ENCODE measurements around the gene CAMTA1. TPM values are rescaled to one million over a fixed set of nuclear protein-coding genes. Genes with fewer than 3 reads are reported as not detected.

CAMTA1 gene
- total RNA-seq, 6 donors from 2014 or later = 38.8 to 74.0 (median 46.1) TPM

DNA sequence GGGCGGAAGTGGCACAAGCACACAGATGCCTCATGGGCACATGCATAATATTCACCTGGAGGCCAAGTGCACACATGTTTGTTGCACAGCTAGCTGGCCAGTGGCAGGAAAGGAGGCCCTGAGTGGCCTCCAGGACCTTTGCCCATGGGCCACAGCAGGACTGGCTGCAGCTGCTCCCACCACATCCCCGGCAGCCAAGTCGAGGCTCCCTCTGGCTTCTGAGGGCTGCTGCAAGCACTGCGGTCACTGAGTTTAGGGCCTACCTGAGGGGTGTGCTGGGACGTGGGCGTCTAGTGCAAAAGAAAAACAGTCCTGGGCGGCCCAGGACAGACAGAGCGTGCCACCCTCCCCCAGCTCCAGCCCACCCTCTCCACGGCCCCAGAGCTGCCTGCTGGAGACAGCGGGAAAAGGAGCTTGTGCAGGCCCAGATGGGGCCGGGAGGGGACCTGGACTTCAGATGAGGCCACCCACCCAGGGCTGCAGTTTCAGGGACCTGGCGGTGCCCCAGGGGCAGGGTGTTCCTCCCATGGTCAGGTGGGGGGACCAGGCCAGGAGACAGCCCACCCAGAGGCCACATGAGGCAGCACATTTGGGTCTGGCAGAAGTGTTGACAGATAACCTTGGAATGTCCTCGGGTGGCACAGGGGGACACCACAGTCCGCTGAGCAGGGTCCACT is 720.0 kb downstream of the CAMTA1 start:
- DNase-seq (no peak), ATAC-seq (ENCODE audit: low FRiP score in 2 of 2) (no peak)
- no peaks in the 10 kb centered on the region for H3K4me1 ChIP-seq
- H3K36me3 ChIP-seq = no peaks in the 10 kb centered on the region
- no peaks in the 10 kb centered on the region for H3K9me3 ChIP-seq
- WGBS, 2 donors = 90% methylated on average over 2 to 11 of the region's 14 CpGs
- H3K27me3 ChIP-seq = no peaks in the 10 kb centered on the region
- TF ChIP-seq POLR2AphosphoS5 (IDR thresholded peaks at IDR 0.05) = no peak
- no peak for TF ChIP-seq POLR2A (IDR thresholded peaks at IDR 0.05)
- TF ChIP-seq, protein P1, sequence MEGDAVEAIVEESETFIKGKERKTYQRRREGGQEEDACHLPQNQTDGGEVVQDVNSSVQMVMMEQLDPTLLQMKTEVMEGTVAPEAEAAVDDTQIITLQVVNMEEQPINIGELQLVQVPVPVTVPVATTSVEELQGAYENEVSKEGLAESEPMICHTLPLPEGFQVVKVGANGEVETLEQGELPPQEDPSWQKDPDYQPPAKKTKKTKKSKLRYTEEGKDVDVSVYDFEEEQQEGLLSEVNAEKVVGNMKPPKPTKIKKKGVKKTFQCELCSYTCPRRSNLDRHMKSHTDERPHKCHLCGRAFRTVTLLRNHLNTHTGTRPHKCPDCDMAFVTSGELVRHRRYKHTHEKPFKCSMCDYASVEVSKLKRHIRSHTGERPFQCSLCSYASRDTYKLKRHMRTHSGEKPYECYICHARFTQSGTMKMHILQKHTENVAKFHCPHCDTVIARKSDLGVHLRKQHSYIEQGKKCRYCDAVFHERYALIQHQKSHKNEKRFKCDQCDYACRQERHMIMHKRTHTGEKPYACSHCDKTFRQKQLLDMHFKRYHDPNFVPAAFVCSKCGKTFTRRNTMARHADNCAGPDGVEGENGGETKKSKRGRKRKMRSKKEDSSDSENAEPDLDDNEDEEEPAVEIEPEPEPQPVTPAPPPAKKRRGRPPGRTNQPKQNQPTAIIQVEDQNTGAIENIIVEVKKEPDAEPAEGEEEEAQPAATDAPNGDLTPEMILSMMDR (IDR thresholded peaks at IDR 0.05) = no peak
- TF ChIP-seq EP300 (IDR thresholded peaks at IDR 0.05) = no peak
- no peak overlapping the region for H3K27ac ChIP-seq
- no peak overlapping the region for H3K4me3 ChIP-seq

DNA sequence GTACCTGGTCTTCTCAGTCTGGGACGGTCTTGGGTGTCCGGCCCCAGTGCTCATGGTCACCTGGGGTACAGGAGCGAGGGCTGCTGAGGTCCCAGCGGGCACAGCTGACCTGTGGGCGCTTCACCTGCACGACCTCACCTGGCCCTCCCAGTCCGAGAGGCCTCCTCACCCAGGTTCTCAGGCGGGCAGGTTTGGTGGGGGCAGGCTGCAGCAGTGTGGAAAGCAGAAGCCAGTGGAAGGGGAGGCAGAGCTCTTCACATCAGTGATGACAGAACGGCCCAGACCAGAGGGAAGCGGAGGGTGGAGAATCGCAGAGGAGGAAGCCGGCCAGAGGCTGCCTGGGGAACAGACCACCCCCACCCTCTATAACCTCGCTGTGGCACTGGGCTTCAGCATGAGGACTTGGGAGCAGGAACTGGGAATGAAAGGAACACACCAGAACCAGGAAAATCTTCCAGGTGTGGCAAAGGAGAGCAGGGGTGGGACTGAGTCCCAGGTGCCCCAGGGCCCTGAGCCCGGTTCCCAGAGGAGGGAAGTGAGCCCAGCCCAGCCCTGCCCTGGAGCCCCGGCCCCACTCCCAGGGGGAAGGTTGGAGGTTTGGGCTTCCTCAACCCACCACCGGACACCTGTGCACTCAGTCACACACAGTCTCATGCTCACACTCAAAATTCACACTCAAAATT is 720.7 kb downstream of the CAMTA1 start:
- Histone ChIP-seq H3K4me3 (no peak overlapping the region), H3K27ac (no peak overlapping the region), H3K9me3 (no peaks in the 10 kb centered on the region), H3K4me1 (no peaks in the 10 kb centered on the region), H3K27me3 (no peaks in the 10 kb centered on the region), H3K36me3 (no peaks in the 10 kb centered on the region)
- ATAC-seq (ENCODE audit: low FRiP score in 2 of 2) (no peak), DNase-seq (no peak)
- TF ChIP-seq POLR2AphosphoS5 (IDR thresholded peaks at IDR 0.05) (no peak), POLR2A (IDR thresholded peaks at IDR 0.05) (no peak), EP300 (IDR thresholded peaks at IDR 0.05) (no peak)
- TF ChIP-seq, protein P1 (IDR thresholded peaks at IDR 0.05) = no peak
- 67 to 88% methylated on average over 12 to 15 of the region's 16 CpGs for WGBS, 2 donors

DNA sequence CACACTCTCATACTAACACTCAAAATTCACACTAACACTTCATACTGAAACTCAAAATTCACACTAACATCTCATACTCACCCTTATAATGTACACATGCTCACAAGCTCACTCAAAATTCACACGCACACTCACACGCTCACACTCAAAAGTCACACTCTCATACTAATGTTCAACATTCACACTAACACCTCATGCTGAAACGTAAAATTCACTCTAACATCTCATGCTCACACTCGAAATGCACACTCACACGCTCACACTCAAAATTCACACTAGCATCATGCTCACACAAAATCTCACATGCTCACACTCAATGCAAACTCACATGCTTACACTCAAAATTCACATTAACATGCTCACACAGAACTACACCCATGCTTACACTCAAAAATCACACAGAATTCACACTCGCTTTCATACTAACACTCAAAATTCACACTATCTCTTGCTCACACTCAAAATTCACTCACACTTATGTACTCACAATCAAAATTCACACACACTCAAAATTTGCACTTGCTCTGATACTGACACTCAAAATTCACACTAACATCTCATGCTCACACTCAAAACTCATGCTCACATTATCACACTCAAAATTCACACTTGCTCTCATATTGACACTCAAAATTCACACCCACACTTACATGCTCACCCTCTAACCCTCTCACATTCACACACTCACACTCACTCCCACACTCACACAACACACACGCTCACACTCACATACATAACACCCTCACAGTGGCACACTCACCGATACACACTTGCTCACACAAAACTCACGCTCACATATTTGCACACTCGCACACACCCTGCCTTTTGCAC is 721.4 kb downstream of the CAMTA1 start:
- Histone ChIP-seq H3K27ac (no peak overlapping the region), H3K36me3 (no peaks in the 10 kb centered on the region), H3K27me3 (no peaks in the 10 kb centered on the region), H3K4me1 (no peaks in the 10 kb centered on the region), H3K4me3 (no peak overlapping the region), H3K9me3 (no peaks in the 10 kb centered on the region)
- WGBS, 2 donors = 87 to 92% methylated on average over 10 of the region's 10 CpGs
- ATAC-seq (ENCODE audit: low FRiP score in 2 of 2) (no peak), DNase-seq (no peak)
- no peak for TF ChIP-seq POLR2AphosphoS5 (IDR thresholded peaks at IDR 0.05)
- TF ChIP-seq, protein P1 (IDR thresholded peaks at IDR 0.05) = no peak
- no peak for TF ChIP-seq EP300 (IDR thresholded peaks at IDR 0.05)
- no peak for TF ChIP-seq POLR2A (IDR thresholded peaks at IDR 0.05)

DNA sequence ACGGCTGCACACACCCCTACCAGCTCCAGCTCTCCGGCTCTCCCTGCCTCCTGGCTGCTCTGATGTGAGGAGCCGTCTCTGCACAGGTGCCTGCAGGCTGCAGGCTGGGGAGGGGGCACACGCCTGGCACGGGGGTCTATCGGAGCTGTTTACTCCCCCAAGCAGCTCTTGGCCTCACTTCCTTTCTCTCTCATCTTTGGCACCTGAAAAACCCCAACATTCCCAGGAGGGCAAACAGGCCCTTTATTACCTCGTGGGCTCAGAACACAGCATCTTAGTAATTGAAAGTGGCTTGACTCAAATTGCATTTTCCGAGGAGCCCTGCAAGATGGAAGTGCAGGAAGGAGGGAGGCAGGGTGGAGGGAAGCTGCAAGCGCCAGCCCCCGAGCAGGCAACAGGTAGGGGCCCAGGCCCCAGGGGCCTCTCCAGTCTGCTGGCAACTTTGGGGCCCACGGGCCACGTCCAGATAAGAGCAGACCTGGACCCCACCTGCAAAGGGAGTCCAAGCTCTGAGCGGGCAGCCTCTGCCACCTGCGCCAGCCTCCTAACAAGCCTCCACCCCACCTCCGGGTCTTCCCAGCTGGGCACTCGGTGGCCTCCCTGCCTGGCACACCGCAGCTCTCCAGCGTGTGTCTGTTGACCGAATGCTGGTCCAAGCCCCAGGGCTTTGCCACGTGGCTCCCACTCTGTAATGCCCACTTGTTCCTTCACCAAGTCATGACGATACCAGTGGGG is 722.2 kb downstream of the CAMTA1 start:
- no peak for TF ChIP-seq POLR2A (IDR thresholded peaks at IDR 0.05)
- no peaks in the 10 kb centered on the region for H3K9me3 ChIP-seq
- 92 to 95% methylated on average over 16 to 21 of the region's 21 CpGs for WGBS, 2 donors
- no peaks in the 10 kb centered on the region for H3K27me3 ChIP-seq
- no peak overlapping the region for H3K27ac ChIP-seq
- H3K4me1 ChIP-seq = no peaks in the 10 kb centered on the region
- no peaks in the 10 kb centered on the region for H3K36me3 ChIP-seq
- ATAC-seq (ENCODE audit: low FRiP score in 2 of 2) (no peak), DNase-seq (no peak)
- no peak overlapping the region for H3K4me3 ChIP-seq

All from upper lobe of left lung (tissue), 6 donors.